Neural progenitor cell (in vitro differentiated cells): ENCODE data around the gene ERC2.

Experiments used
- EZH2 ChIP-seq: fragments of 200-600 bp; sonication (generic); IDR thresholded peaks from 2 replicates; pipeline ENCODE4 v1.6.1; 2017; ENCODE audit warnings: antibody characterized with exemption, mild to moderate bottlenecking, moderate library complexity
- EZH2phosphoT487 ChIP-seq: fragments of 200-600 bp; sonication (generic); IDR thresholded peaks from 2 replicates; pipeline ENCODE4 v1.6.1; 2017; ENCODE audit warnings: antibody characterized with exemption
- TF ChIP-seq, protein P1 (sequence below): fragments of 200-600 bp; sonication (generic); IDR thresholded peaks from 2 replicates; pipeline ENCODE4 v1.5.1; 2017; ENCODE audit warnings: antibody characterized with exemption, mild to moderate bottlenecking

DNA sequence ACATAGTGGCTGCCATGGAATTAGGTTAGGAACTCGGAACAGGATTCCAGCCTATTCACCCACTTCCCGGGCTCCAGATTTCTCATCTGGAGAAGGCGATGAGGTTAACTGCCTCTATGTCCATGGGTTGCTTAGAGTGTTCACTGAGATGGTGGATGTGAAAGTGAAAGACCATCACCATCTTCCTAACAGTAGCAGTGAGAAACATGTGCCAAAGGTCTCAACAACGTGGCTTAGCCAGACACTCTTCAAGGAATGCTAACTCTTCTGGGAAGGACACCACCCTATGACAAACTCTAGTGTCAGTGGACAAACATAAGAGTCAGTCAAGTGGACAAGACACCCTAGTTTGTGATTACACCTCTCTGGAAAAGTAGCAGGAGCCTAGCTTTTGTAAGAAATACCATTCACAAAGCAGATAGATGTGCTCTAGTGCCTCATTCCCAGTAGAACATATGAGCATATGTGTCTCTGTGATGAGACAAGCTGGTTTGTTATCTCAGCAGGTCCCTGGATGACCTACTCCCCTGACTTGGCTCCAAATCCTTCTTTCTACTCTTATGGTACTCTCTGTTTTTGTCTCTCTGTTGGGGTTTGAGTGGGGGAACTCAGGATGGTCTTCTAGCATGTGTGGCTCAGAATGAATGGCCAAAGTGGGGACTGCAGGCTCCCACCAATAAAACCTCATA is 770.9 kb downstream of the ERC2 start:
- TF ChIP-seq, protein P1, sequence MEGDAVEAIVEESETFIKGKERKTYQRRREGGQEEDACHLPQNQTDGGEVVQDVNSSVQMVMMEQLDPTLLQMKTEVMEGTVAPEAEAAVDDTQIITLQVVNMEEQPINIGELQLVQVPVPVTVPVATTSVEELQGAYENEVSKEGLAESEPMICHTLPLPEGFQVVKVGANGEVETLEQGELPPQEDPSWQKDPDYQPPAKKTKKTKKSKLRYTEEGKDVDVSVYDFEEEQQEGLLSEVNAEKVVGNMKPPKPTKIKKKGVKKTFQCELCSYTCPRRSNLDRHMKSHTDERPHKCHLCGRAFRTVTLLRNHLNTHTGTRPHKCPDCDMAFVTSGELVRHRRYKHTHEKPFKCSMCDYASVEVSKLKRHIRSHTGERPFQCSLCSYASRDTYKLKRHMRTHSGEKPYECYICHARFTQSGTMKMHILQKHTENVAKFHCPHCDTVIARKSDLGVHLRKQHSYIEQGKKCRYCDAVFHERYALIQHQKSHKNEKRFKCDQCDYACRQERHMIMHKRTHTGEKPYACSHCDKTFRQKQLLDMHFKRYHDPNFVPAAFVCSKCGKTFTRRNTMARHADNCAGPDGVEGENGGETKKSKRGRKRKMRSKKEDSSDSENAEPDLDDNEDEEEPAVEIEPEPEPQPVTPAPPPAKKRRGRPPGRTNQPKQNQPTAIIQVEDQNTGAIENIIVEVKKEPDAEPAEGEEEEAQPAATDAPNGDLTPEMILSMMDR, result no peak
- no peak for TF ChIP-seq EZH2phosphoT487
- no peak for TF ChIP-seq EZH2
